ENCODE data around the gene MAN2B2. TPM values are rescaled to one million over a fixed set of nuclear protein-coding genes. Genes with fewer than 3 reads are reported as not detected.

Gene MAN2B2
- total RNA-seq, 4 donors from 2014 or later: 3.3 to 5.6 (median 4.5) TPM

DNA sequence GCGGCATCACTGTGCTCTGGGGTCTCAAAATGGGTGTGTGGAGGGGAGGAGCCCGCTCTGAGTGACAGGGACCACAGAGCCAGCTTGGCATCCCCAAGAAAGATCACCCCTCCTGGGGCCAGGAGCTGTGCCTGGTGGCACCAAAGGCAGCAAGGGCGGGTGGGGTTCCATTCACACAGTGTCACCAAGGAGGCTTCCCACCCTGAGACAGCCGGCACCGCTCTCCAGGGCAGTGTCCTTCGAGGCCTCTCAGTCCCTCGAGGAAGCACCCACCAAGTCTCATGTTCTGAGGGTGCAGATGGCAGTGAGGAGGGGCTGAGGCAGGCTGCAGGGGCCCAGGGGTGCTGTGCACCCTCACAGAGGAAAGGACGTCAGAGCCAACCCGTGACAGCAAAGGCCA is 44.0 kb upstream of the MAN2B2 start:
- peaks cover 0 to 2% (median 2%) of the 10 kb centered on the region in 3 donors for H3K27me3 ChIP-seq
- no peaks in the 10 kb centered on the region for H3K4me1 ChIP-seq
- no peak overlapping the region for H3K27ac ChIP-seq
- no peaks in the 10 kb centered on the region for H3K9me3 ChIP-seq
- intact Hi-C loops (cut with DNase I; ENCODE audit: low total_unique reads) (no loop called here), in situ Hi-C loops (cut with MboI; ENCODE audit: low sequenced_read_pairs in 4 of 4) (no loop called here)
- no peak overlapping the region for H3K4me3 ChIP-seq
- DNase-seq: no peak
- ATAC-seq: no peak
- TF ChIP-seq, protein P1, sequence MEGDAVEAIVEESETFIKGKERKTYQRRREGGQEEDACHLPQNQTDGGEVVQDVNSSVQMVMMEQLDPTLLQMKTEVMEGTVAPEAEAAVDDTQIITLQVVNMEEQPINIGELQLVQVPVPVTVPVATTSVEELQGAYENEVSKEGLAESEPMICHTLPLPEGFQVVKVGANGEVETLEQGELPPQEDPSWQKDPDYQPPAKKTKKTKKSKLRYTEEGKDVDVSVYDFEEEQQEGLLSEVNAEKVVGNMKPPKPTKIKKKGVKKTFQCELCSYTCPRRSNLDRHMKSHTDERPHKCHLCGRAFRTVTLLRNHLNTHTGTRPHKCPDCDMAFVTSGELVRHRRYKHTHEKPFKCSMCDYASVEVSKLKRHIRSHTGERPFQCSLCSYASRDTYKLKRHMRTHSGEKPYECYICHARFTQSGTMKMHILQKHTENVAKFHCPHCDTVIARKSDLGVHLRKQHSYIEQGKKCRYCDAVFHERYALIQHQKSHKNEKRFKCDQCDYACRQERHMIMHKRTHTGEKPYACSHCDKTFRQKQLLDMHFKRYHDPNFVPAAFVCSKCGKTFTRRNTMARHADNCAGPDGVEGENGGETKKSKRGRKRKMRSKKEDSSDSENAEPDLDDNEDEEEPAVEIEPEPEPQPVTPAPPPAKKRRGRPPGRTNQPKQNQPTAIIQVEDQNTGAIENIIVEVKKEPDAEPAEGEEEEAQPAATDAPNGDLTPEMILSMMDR (IDR thresholded peaks at IDR 0.05 in 4 of 5, conservative IDR thresholded peaks at IDR 0.05 in 1 of 5): no peak
- no peak for TF ChIP-seq POLR2A (IDR thresholded peaks at IDR 0.05)
- no peaks in the 10 kb centered on the region for H3K36me3 ChIP-seq

DNA sequence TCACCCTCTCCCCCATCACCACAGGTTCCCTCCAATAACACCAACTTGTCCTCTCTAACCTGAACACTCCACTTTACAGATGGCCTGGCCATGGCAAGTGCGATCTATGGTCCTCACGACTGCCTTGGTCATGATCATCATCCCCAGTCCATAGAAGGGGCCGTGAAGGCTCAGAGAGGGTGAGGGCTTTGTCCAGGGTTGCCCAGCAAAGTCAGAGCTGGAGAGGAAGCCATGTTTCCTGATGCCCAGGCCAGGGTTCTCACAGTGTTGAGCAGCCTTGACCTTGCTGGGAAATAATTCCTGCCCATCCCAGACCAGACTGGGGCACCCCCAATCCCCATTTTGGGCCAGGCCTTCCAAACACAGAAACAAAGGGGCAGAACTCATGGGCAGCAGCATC is 42.9 kb upstream of the MAN2B2 start:
- intact Hi-C loops (cut with DNase I; ENCODE audit: low total_unique reads) (no loop called here), in situ Hi-C loops (cut with MboI; ENCODE audit: low sequenced_read_pairs in 4 of 4) (no loop called here)
- peaks cover 0 to 4% (median 4%) of the 10 kb centered on the region in 3 donors for H3K27me3 ChIP-seq
- no peaks in the 10 kb centered on the region for H3K4me1 ChIP-seq
- no peak for ATAC-seq
- TF ChIP-seq, protein P1 (IDR thresholded peaks at IDR 0.05 in 4 of 5, conservative IDR thresholded peaks at IDR 0.05 in 1 of 5): no peak
- TF ChIP-seq POLR2A (IDR thresholded peaks at IDR 0.05): no peak
- DNase-seq: no peak
- no peaks in the 10 kb centered on the region for H3K36me3 ChIP-seq
- no peaks in the 10 kb centered on the region for H3K9me3 ChIP-seq
- H3K27ac ChIP-seq: no peak overlapping the region
- H3K4me3 ChIP-seq: no peak overlapping the region

- no peak for DNase-seq
- Histone ChIP-seq H3K4me1 (no peaks in the 10 kb centered on the region), H3K27ac (no peak overlapping the region), H3K9me3 (no peaks in the 10 kb centered on the region), H3K36me3 (no peaks in the 10 kb centered on the region), H3K4me3 (no peak overlapping the region), H3K27me3 (peaks cover 0 to 4% (median 4%) of the 10 kb centered on the region in 3 donors)
- in situ Hi-C loops (cut with MboI; ENCODE audit: low sequenced_read_pairs in 4 of 4) (no loop called here), intact Hi-C loops (cut with DNase I; ENCODE audit: low total_unique reads) (no loop called here)
- no peak for ATAC-seq
- no peak for TF ChIP-seq POLR2A (IDR thresholded peaks at IDR 0.05)
- TF ChIP-seq, protein P1 (IDR thresholded peaks at IDR 0.05 in 4 of 5, conservative IDR thresholded peaks at IDR 0.05 in 1 of 5): no peak
These were observed 42.3 kb upstream of the MAN2B2 start for GRCh38 chr4:6532658-6533057.

DNA sequence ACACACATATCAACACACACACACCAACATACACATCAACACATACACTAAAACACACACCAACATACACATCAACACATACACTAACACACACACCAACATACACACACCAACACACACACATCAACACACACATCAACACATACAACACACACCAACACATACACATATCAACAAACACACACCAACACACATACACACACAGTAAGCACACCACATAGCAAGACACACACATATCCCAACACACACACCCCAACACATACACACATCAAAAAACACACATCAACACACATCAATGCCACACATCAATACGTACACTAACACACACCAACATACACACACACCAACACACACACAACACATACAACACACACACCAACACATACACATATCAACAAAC is 40.9 kb upstream of the MAN2B2 start:
- TF ChIP-seq, protein P1 (IDR thresholded peaks at IDR 0.05 in 4 of 5, conservative IDR thresholded peaks at IDR 0.05 in 1 of 5): no peak
- no peak for TF ChIP-seq POLR2A (IDR thresholded peaks at IDR 0.05)
- Histone ChIP-seq H3K4me3 (no peak overlapping the region), H3K4me1 (no peaks in the 10 kb centered on the region), H3K36me3 (no peaks in the 10 kb centered on the region), H3K9me3 (no peaks in the 10 kb centered on the region), H3K27ac (no peak overlapping the region), H3K27me3 (peaks cover 0 to 4% (median 4%) of the 10 kb centered on the region in 3 donors)
- in situ Hi-C loops (cut with MboI; ENCODE audit: low sequenced_read_pairs in 4 of 4): no loop called here
- DNase-seq: no peak
- ATAC-seq: no peak
- intact Hi-C loops (cut with DNase I; ENCODE audit: low total_unique reads): no loop called here
